Measurements from ENCODE around the gene BCL6.

Gene BCL6

GRCh38 chr3:187745201-187746058, at the start of gene BCL6:
Gene BCL6, minus strand, starts transcription at chr3:187745468. Its CDS starts 11,775 bp downstream, at chr3:187733693.
- H3K9ac ChIP-seq = peak within 1 kb of the TSS; percentile 92
- peak within 1 kb of the TSS; percentile 81 for H3K27ac ChIP-seq
- no peaks in the 10 kb centered on the region for H3K79me2 ChIP-seq (ENCODE audit: insufficient read depth, low read depth)
- H3K4me1 ChIP-seq (ENCODE audit: low read depth, poor library complexity, severe bottlenecking) = peaks cover 20% of the 10 kb centered on the region
- peak within 1 kb of the TSS; percentile 88 for H2AFZ ChIP-seq (ENCODE audit: low read depth)
- no peak for TF ChIP-seq CTCF (conservative IDR thresholded peaks at IDR 0.05; ENCODE audit: low read depth, low read length)
- peak within 1 kb of the TSS; percentile 82 for H3K4me3 ChIP-seq (IDR thresholded peaks at IDR 0.05; ENCODE audit: insufficient read depth, low read depth, low read length)
- H3K4me2 ChIP-seq = peak within 1 kb of the TSS; percentile 99
- H3K36me3 ChIP-seq (ENCODE audit: insufficient read depth) = no peaks in the 10 kb centered on the region
- peaks cover 32% of the 10 kb centered on the region for H3K27me3 ChIP-seq (ENCODE audit: insufficient read depth, low read depth)
- H4K20me1 ChIP-seq (ENCODE audit: insufficient read depth) = no peaks in the 10 kb centered on the region

GRCh38 chr3:187794731-187795130, 49.5 kb upstream of the BCL6 start:
- no peak overlapping the region for H3K4me2 ChIP-seq
- no peak overlapping the region for H3K4me3 ChIP-seq (IDR thresholded peaks at IDR 0.05; ENCODE audit: insufficient read depth, low read depth, low read length)
- no peak for TF ChIP-seq CTCF (conservative IDR thresholded peaks at IDR 0.05; ENCODE audit: low read depth, low read length)
- H3K36me3 ChIP-seq (ENCODE audit: insufficient read depth) = no peaks in the 10 kb centered on the region
- no peaks in the 10 kb centered on the region for H3K79me2 ChIP-seq (ENCODE audit: insufficient read depth, low read depth)
- no peaks in the 10 kb centered on the region for H4K20me1 ChIP-seq (ENCODE audit: insufficient read depth)
- no peak overlapping the region for H3K9ac ChIP-seq
- H3K4me1 ChIP-seq (ENCODE audit: low read depth, poor library complexity, severe bottlenecking) = peaks cover 19% of the 10 kb centered on the region
- H3K27me3 ChIP-seq (ENCODE audit: insufficient read depth, low read depth) = no peaks in the 10 kb centered on the region; the same call in 1 of the 2 replicates
- H3K27ac ChIP-seq = no peak overlapping the region
- H2AFZ ChIP-seq (ENCODE audit: low read depth) = no peak overlapping the region

GRCh38 chr3:187793618-187794017, 48.4 kb upstream of the BCL6 start:
- TF ChIP-seq CTCF (conservative IDR thresholded peaks at IDR 0.05; ENCODE audit: low read depth, low read length) = no peak
- H3K27ac ChIP-seq = no peak overlapping the region
- H3K36me3 ChIP-seq (ENCODE audit: insufficient read depth) = no peaks in the 10 kb centered on the region
- H3K4me1 ChIP-seq (ENCODE audit: low read depth, poor library complexity, severe bottlenecking) = peaks cover 8% of the 10 kb centered on the region
- H3K27me3 ChIP-seq (ENCODE audit: insufficient read depth, low read depth) = no peaks in the 10 kb centered on the region; the same call in 1 of the 2 replicates
- H4K20me1 ChIP-seq (ENCODE audit: insufficient read depth) = no peaks in the 10 kb centered on the region
- no peak overlapping the region for H3K9ac ChIP-seq
- no peak overlapping the region for H3K4me2 ChIP-seq
- no peak overlapping the region for H3K4me3 ChIP-seq (IDR thresholded peaks at IDR 0.05; ENCODE audit: insufficient read depth, low read depth, low read length)
- H3K79me2 ChIP-seq (ENCODE audit: insufficient read depth, low read depth) = no peaks in the 10 kb centered on the region
- H2AFZ ChIP-seq (ENCODE audit: low read depth) = no peak overlapping the region

- Histone ChIP-seq H3K4me1 (ENCODE audit: low read depth, poor library complexity, severe bottlenecking) (no peaks in the 10 kb centered on the region), H3K4me3 (IDR thresholded peaks at IDR 0.05; ENCODE audit: insufficient read depth, low read depth, low read length) (no peak overlapping the region), H4K20me1 (ENCODE audit: insufficient read depth) (no peaks in the 10 kb centered on the region), H3K4me2 (no peak overlapping the region), H3K27ac (no peak overlapping the region), H3K79me2 (ENCODE audit: insufficient read depth, low read depth) (no peaks in the 10 kb centered on the region), H3K9ac (no peak overlapping the region), H2AFZ (ENCODE audit: low read depth) (no peak overlapping the region), H3K36me3 (ENCODE audit: insufficient read depth) (no peaks in the 10 kb centered on the region), H3K27me3 (ENCODE audit: insufficient read depth, low read depth) (no peaks in the 10 kb centered on the region; the same call in 1 of the 2 replicates)
- no peak for TF ChIP-seq CTCF (conservative IDR thresholded peaks at IDR 0.05; ENCODE audit: low read depth, low read length)
These were observed 47.3 kb upstream of the BCL6 start for GRCh38 chr3:187792521-187792920.
